Type B pancreatic cell (in vitro differentiated cells): ENCODE data around the gene DHX29. TPM values are rescaled to one million over a fixed set of nuclear protein-coding genes. Genes with fewer than 3 reads are reported as not detected.

Source experiments
- DNase-seq: peaks from one replicate; pipeline ENCODE4 v3.0.0; 2021; ENCODE audit warnings: mixed read lengths; ENCODE audit not compliant: unreplicated experiment; ENCODE audit errors: extremely low spot score
- H3K27ac Mint-ChIP-seq: 2 replicates; pipeline ENCODE4 v1.8.0; 2021; ENCODE audit warnings: mild to moderate bottlenecking, mixed read lengths
- H3K27me3 Mint-ChIP-seq: 2 replicates; pipeline ENCODE4 v1.8.0; 2021; ENCODE audit warnings: mixed read lengths
- H3K36me3 Mint-ChIP-seq: 2 replicates; pipeline ENCODE4 v1.8.0; 2021; ENCODE audit warnings: mixed read lengths
- H3K4me1 Mint-ChIP-seq: one replicate; pipeline ENCODE4 v1.8.0; 2021; ENCODE audit warnings: mixed read lengths; ENCODE audit not compliant: unreplicated experiment
- H3K4me3 Mint-ChIP-seq: 2 replicates; pipeline ENCODE4 v1.8.0; 2021; ENCODE audit warnings: mild to moderate bottlenecking, mixed read lengths
- H3K9me3 Mint-ChIP-seq: 2 replicates; pipeline ENCODE4 v1.8.0; 2021; ENCODE audit warnings: mixed read lengths
- CTCF ChIP-seq: fragments of 200-600 bp; sonication (generic); conservative IDR thresholded peaks from 2 replicates; pipeline ENCODE4 v1.5.0; 2021; ENCODE audit warnings: antibody characterized with exemption, mild to moderate bottlenecking
- total RNA-seq: library from RNA; stranded (reverse); gene quantifications from 2 replicates; pipeline ENCODE4 v1.2.1, GENCODE V29; 2021; ENCODE audit warnings: low replicate concordance

Gene DHX29
- total RNA-seq, 1 donor from 2014 or later = 24.0 TPM

- DNase-seq = no peak
- Mint-ChIP-seq H3K9me3 (no peaks in the 10 kb centered on the region), H3K4me1 (peaks cover 14% of the 10 kb centered on the region), H3K4me3 (peak overlapping the region; percentile 84), H3K36me3 (peaks cover 4% of the 10 kb centered on the region), H3K27ac (peak overlapping the region; percentile 67), H3K27me3 (peaks cover 83% of the 10 kb centered on the region)
- TF ChIP-seq CTCF = peak; percentile 22
Measured at GRCh38 chr5:55220433-55221185, 86.9 kb downstream of the DHX29 start.

GRCh38 chr5:55219770-55220169 lies 87.7 kb downstream of the DHX29 start:
- no peak for TF ChIP-seq CTCF
- H3K27ac Mint-ChIP-seq = peak overlapping the region; percentile 67
- peaks cover 4% of the 10 kb centered on the region for H3K36me3 Mint-ChIP-seq
- H3K27me3 Mint-ChIP-seq = peaks cover 75% of the 10 kb centered on the region
- peaks cover 14% of the 10 kb centered on the region for H3K4me1 Mint-ChIP-seq
- DNase-seq = no peak
- H3K4me3 Mint-ChIP-seq = peak overlapping the region; percentile 84
- H3K9me3 Mint-ChIP-seq = no peaks in the 10 kb centered on the region

- Mint-ChIP-seq H3K4me3 (peak overlapping the region; percentile 75), H3K27me3 (peaks cover 67% of the 10 kb centered on the region), H3K36me3 (peaks cover 1% of the 10 kb centered on the region), H3K9me3 (no peaks in the 10 kb centered on the region), H3K27ac (peak overlapping the region; percentile 79), H3K4me1 (peaks cover 14% of the 10 kb centered on the region)
- no peak for DNase-seq
- TF ChIP-seq CTCF = no peak
Measured at GRCh38 chr5:55218967-55219366, 88.5 kb downstream of the DHX29 start.

GRCh38 chr5:55211184-55211874 lies 96.2 kb downstream of the DHX29 start:
- DNase-seq = no peak
- Mint-ChIP-seq H3K4me3 (no peak overlapping the region), H3K4me1 (no peaks in the 10 kb centered on the region), H3K36me3 (no peaks in the 10 kb centered on the region), H3K9me3 (no peaks in the 10 kb centered on the region), H3K27ac (no peak overlapping the region), H3K27me3 (peaks cover 18% of the 10 kb centered on the region)
- no peak for TF ChIP-seq CTCF

Other genes starting within 250 kb of the DHX29 start
- gene GZMA, start 205.0 kb downstream of the DHX29 start, total RNA-seq = not detected in 2 replicates
- 34.6 and 58.6 TPM in 2 replicates for gene GPX8, start 147.5 kb downstream of the DHX29 start, total RNA-seq
- 0.38 and 0.92 TPM in 2 replicates for gene CDC20B, start 134.5 kb downstream of the DHX29 start, total RNA-seq
- gene MCIDAS, start 80.4 kb downstream of the DHX29 start, total RNA-seq = 0.17 and 0.36 TPM in 2 replicates
- 1.6 and 2.7 TPM in 2 replicates for gene CCNO, start 74.1 kb downstream of the DHX29 start, total RNA-seq
- 66.0 and 77.5 TPM in 2 replicates for gene MTREX, start 295 bp upstream of the DHX29 start, total RNA-seq
- gene PLPP1, start 227.3 kb upstream of the DHX29 start, total RNA-seq = 12.8 and 15.9 TPM in 2 replicates